GM12874 (cell line): ENCODE results near the gene NASP.

Experiments
- TF ChIP-seq, protein P1 (sequence below): IDR thresholded peaks from 2 replicates; pipeline ENCODE4 v1.5.1; 2011; ENCODE audit warnings: low read depth, mild to moderate bottlenecking, control low read depth, low read length, moderate library complexity; ENCODE audit not compliant: insufficient read depth

NASP gene, protein sequence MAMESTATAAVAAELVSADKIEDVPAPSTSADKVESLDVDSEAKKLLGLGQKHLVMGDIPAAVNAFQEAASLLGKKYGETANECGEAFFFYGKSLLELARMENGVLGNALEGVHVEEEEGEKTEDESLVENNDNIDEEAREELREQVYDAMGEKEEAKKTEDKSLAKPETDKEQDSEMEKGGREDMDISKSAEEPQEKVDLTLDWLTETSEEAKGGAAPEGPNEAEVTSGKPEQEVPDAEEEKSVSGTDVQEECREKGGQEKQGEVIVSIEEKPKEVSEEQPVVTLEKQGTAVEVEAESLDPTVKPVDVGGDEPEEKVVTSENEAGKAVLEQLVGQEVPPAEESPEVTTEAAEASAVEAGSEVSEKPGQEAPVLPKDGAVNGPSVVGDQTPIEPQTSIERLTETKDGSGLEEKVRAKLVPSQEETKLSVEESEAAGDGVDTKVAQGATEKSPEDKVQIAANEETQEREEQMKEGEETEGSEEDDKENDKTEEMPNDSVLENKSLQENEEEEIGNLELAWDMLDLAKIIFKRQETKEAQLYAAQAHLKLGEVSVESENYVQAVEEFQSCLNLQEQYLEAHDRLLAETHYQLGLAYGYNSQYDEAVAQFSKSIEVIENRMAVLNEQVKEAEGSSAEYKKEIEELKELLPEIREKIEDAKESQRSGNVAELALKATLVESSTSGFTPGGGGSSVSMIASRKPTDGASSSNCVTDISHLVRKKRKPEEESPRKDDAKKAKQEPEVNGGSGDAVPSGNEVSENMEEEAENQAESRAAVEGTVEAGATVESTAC

DNA sequence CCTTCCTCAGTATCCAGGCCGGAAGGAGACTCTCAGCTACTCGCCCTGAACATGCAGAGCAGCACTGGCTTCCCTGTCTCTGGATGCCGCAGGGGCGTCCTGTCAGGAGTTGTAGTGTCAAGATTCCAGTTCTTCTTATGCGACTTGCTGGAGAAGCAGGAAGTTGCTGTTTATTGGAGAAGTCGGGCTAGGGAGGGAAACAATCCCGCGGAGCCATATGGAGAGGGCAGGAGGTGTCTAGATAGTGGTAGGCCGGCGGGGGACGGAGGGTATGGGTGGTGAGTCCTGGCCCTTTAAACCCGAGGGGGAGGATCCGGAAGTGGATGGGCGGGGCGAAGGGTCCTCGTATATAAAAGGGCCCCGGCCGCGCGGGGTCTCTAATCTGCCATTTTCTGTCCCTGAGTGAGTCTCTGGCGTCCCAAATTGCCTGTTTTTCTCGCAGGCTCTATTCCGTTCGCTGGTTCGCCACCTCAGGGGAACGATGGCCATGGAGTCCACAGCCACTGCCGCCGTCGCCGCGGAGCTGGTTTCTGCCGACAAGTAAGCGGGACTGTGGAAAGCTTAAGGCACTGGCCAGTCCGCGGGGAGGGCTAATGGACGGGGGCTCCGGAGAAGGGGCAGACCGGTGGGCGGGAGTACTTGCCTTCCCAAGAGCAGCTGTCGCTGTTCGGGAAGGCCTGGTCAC, at the start of gene NASP:
Gene NASP, plus strand, starts transcription at position 376 of the 685 bp plus-strand sequence. Its CDS starts 106 bp downstream, at position 482.
- TF ChIP-seq, protein P1, sequence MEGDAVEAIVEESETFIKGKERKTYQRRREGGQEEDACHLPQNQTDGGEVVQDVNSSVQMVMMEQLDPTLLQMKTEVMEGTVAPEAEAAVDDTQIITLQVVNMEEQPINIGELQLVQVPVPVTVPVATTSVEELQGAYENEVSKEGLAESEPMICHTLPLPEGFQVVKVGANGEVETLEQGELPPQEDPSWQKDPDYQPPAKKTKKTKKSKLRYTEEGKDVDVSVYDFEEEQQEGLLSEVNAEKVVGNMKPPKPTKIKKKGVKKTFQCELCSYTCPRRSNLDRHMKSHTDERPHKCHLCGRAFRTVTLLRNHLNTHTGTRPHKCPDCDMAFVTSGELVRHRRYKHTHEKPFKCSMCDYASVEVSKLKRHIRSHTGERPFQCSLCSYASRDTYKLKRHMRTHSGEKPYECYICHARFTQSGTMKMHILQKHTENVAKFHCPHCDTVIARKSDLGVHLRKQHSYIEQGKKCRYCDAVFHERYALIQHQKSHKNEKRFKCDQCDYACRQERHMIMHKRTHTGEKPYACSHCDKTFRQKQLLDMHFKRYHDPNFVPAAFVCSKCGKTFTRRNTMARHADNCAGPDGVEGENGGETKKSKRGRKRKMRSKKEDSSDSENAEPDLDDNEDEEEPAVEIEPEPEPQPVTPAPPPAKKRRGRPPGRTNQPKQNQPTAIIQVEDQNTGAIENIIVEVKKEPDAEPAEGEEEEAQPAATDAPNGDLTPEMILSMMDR = no peak

DNA sequence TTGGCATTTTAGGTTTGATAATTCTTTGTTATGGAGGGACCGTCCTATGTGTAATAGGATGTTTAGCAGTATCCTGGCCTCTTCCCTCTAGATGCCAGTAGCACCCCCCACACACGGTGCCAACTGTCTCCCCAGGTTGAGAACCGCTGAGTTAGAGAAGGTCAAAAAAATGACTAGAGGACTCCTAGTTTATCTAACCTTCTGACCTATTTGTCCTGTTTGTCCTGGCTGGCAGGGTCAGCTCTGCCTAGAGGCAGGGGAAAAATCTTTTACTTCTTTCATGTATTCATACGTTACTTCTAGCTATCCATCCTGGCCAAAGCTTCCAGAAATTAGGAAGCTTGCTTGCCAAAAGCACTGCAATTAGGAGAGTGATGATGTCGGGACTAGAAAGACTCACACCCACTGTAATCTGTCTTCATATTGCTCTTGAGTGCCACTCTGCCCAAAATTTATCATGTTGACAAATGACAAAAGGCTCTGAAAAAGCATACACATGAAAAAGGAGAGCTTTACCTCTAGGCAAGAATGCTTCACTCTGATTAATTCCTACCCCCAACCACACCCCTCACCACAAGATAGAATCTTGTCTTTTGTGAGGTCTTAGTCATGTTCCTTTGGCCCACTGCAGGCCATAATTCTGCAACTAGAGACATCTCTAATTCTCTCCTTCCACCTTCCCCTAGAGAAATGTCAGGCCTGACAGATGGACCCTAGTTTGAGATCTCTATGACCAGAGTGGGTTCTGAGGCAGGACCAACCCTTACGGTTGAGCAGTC, 47.7 kb upstream of the NASP start:
- TF ChIP-seq, protein P1 = no peak

DNA sequence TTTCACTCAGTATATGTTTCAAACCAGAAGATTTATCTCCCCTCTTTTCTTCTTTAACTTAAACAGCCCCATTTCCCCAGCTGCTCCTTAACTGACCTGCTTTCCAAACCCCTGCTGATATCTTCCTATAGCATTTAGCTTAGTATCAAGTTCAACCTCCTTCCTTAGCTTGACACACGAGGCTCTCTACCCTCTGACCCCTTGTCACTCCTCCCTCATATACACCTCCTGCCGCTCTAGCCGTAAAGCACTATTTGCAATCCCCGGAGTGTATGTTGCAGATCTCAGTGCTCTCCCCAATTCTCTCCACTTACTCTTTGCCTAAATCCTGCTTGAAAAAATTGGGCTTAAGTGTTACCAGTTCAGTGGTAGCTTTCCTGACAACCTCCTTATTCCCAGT, 47.0 kb upstream of the NASP start:
- TF ChIP-seq, protein P1 = no peak

DNA sequence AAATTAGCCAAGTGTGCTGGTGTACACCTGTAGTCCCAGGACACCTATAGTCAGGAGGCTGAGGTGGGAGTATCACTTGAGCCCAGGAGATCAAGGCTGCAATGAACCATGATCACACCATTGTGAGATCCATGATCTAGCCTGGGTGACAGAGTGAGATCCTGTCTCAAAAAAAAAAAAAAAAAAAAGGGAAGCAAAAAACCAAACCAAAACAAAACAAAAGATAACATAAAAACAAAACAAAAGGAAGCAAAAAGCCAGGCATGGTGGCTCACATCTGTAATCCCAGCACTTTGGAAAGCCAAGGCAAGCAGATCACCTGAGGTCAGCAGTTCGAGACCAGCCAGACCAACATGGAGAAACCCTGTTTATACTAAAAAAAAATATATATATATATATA, 42.6 kb upstream of the NASP start:
- TF ChIP-seq, protein P1 = no peak

DNA sequence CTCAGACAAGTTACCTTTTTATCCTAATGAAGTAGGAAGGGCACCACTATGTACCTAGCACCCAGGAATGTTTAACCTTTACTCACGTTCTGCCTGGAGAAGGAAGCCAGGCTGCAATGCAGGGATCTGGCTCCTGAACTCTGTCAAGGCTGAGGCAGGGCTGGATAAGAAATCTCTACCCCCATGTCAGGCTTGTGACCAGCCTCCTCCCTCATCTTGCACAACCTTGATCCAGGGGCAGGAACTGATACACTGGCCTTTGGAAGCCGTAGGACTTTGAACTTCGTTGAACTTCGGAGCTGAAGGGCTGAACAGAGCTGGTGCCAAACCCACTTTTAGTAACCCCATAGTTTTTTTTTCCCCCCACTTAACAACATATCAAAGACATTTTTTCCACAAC, 41.2 kb upstream of the NASP start:
- TF ChIP-seq, protein P1 = no peak

DNA sequence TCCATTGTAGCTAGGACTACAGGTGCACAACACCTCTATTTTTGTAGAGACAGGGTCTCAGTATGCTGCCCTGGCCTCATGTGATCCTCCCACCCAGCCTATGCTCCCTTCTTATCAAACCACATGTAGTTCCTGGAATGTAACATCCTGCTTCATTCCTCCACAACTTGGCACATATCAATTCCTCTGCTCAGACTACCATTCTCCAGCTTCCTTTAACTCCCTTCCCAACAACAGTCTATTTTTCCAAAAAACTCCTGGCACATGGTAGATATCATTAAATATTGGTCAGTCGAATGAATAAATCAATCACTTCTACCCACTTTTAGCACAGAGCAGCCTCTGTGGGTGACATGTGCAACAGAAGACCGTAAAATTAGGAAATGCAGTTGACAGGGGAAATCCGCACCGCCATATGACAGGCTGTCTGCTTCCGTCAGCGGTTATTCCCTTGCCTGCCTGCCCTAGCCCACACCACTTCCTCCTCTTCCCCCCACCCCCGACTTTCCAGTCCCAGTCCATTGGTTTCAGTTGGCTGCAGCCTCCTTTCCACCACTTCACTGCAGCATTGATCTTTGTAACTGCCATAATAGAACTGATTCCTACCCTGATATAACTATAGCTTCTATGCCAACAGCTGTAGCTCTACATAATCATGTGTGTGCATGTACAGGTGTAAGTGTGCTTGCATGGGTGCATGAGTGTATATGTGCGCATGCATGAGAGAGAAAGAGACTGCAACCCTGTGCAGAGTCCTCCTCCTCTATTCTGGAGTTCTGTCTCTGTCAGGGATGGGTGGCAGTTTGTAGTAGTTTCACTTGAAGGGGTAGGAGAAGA, 40.0 kb upstream of the NASP start:
- TF ChIP-seq, protein P1 = no peak
